Measurements from ENCODE around the gene KCNK7. TPM values are rescaled to one million over a fixed set of nuclear protein-coding genes. Genes with fewer than 3 reads are reported as not detected.

The KCNK7 gene
- total RNA-seq, 1 experiment from 2014 or later: 0.61 TPM

GRCh38 chr11:65572356-65573051 is 23.1 kb downstream of the KCNK7 start, which contains the start of gene FAM89B:
Gene FAM89B (plus strand): TSS chr11:65572538. CDS start chr11:65572670, 132 bp downstream.
- ATAC-seq (peak; percentile 33), DNase-seq (ENCODE audit: low read depth, low spot score) (no peak)
- no TSS peak for BruUV-seq (replicated peaks)
- Histone ChIP-seq H3K27me3 (ENCODE audit: insufficient read depth, low read length) (no peaks in the 10 kb centered on the region), H3K4me2 (ENCODE audit: low read length) (peak within 1 kb of the TSS; percentile 78), H3K9me3 (ENCODE audit: control insufficient read depth in 1 of 2, insufficient read depth in 1 of 2, low read depth in 1 of 2, low read length in 2 of 2) (no peaks in the 10 kb centered on the region), H3K4me1 (ENCODE audit: control insufficient read depth in 1 of 2, insufficient read depth in 2 of 2, low read length in 2 of 2) (peaks cover 48 to 70% of the 10 kb centered on the region in 2 experiments), H2AFZ (ENCODE audit: low read depth, low read length, poor library complexity, severe bottlenecking) (no peak within 1 kb of the TSS), H3K4me3 (replicated peaks in 1 of 2; ENCODE audit: low read depth in 1 of 2, low read length in 2 of 2) (peak within 1 kb of the TSS; percentile 97 to 100), H3K9ac (ENCODE audit: low read length) (peak within 1 kb of the TSS; percentile 98), H4K20me1 (ENCODE audit: insufficient read depth) (no peaks in the 10 kb centered on the region), H3K9me2 (ENCODE audit: insufficient read depth) (no peaks in the 10 kb centered on the region), H3K36me3 (ENCODE audit: control insufficient read depth in 1 of 2, insufficient read depth in 2 of 2, low read length in 2 of 2) (no peaks in the 10 kb centered on the region; a peak in 1 of 4 replicates), H3K27ac (ENCODE audit: low read depth, low read length) (peak within 1 kb of the TSS; percentile 94), H3K79me2 (ENCODE audit: insufficient read depth, low read length) (peaks cover 68% of the 10 kb centered on the region)
- ChIA-PET CTCF (interaction anchor here (1.0 to 4.5 kb wide), 8 partner anchors 12 to 65 kb away, joined by 3 to 89 read pairs (median 6); partner anchors contain the start of genes PCNX3 and SIPA1), RAD21 (ENCODE audit: low non-redundant PET in 1 of 2, low total read pairs in 2 of 2, uncharacterized antibody in 2 of 2, unreplicated experiment in 2 of 2) (interaction anchor here (0.6 to 3.3 kb wide), 5 partner anchors 13 to 36 kb away, joined by 3 to 32 read pairs (median 4); no protein-coding TSS in a partner anchor), POLR2A (interaction anchor here (0.6 to 3.9 kb wide), 8 partner anchors 13 to 318 kb away, joined by 3 to 15 read pairs (median 4); partner anchors contain the start of gene MALAT1)
- intact Hi-C loops (cut with micrococcal nuclease): loop anchor here (5.0 kb wide), 1 partner anchor 190 kb away; the partner anchor contains the start of gene SLC25A45
- no peak for TF ChIP-seq JUND (IDR thresholded peaks at IDR 0.05)
- TF ChIP-seq TCF7L2 (IDR thresholded peaks at IDR 0.05; ENCODE audit: borderline replicate concordance, extremely low read depth, insufficient read depth, insufficient read length): peak; percentile 63
- peak; percentile 86 for TF ChIP-seq ZFX (IDR thresholded peaks at IDR 0.05)
- peak; percentile 62 for TF ChIP-seq POLR2AphosphoS5 (IDR thresholded peaks at IDR 0.05; ENCODE audit: low read depth, low read length)
- TF ChIP-seq POLR2A (IDR thresholded peaks at IDR 0.05; ENCODE audit: borderline replicate concordance, extremely low read depth, insufficient read depth, insufficient read length): peak; percentile 33
- TF ChIP-seq YY1 (IDR thresholded peaks at IDR 0.05; ENCODE audit: extremely low read depth, insufficient replicate concordance, low read depth, low read length): peak; percentile 22

GRCh38 chr11:65571940-65572339 is 23.7 kb downstream of the KCNK7 start:
- POLR2A ChIA-PET: interaction anchor here (0.6 to 3.9 kb wide), 5 partner anchors 12 to 318 kb away, joined by 3 to 15 read pairs (median 4); partner anchors contain the start of gene MALAT1
- Histone ChIP-seq H3K27ac (ENCODE audit: low read depth, low read length) (peak overlapping the region; percentile 94), H4K20me1 (ENCODE audit: insufficient read depth) (no peaks in the 10 kb centered on the region), H3K36me3 (ENCODE audit: control insufficient read depth in 1 of 2, insufficient read depth in 2 of 2, low read length in 2 of 2) (no peaks in the 10 kb centered on the region; a peak in 1 of 4 replicates), H3K79me2 (ENCODE audit: insufficient read depth, low read length) (peaks cover 64% of the 10 kb centered on the region), H3K9ac (ENCODE audit: low read length) (peak overlapping the region; percentile 98), H3K9me2 (ENCODE audit: insufficient read depth) (no peaks in the 10 kb centered on the region), H3K4me3 (replicated peaks in 1 of 2; ENCODE audit: low read depth in 1 of 2, low read length in 2 of 2) (peak overlapping the region; percentile 97 to 100), H3K4me1 (ENCODE audit: control insufficient read depth in 1 of 2, insufficient read depth in 2 of 2, low read length in 2 of 2) (peaks cover 42 to 64% of the 10 kb centered on the region in 2 experiments), H3K9me3 (ENCODE audit: control insufficient read depth in 1 of 2, insufficient read depth in 1 of 2, low read depth in 1 of 2, low read length in 2 of 2) (no peaks in the 10 kb centered on the region), H3K4me2 (ENCODE audit: low read length) (peak overlapping the region; percentile 78), H3K27me3 (ENCODE audit: insufficient read depth, low read length) (no peaks in the 10 kb centered on the region), H2AFZ (ENCODE audit: low read depth, low read length, poor library complexity, severe bottlenecking) (no peak overlapping the region)
- CTCF ChIA-PET: interaction anchor here (0.7 to 4.5 kb wide), 7 partner anchors 11 to 62 kb away, joined by 3 to 89 read pairs (median 9); partner anchors contain the start of gene PCNX3
- TF ChIP-seq SIN3A (IDR thresholded peaks at IDR 0.05; ENCODE audit: low read depth): no peak
- peak in 2 of 3 experiments; percentile 68 to 70; a peak in 4 of 6 replicates for TF ChIP-seq CTCF (IDR thresholded peaks at IDR 0.05 in 2 of 3, conservative IDR thresholded peaks at IDR 0.05 in 1 of 3; ENCODE audit: borderline replicate concordance in 1 of 3, insufficient read depth in 1 of 3, low read depth in 2 of 3, low read length in 2 of 3)
- peak; percentile 10; the same call in 1 of the 2 replicates for ATAC-seq
- no TSS peak for BruUV-seq (replicated peaks)
- RAD21 ChIA-PET (ENCODE audit: low non-redundant PET in 1 of 2, low total read pairs in 2 of 2, uncharacterized antibody in 2 of 2, unreplicated experiment in 2 of 2): interaction anchor here in 1 of 2 experiments (1.3 to 3.3 kb wide), 3 partner anchors 13 to 32 kb away, joined by 3 to 32 read pairs (median 6); no protein-coding TSS in a partner anchor
- DNase-seq (ENCODE audit: low read depth, low spot score): no peak
- intact Hi-C loops (cut with micrococcal nuclease): loop anchor here (5.0 kb wide), 1 partner anchor 190 kb away; the partner anchor contains the start of gene SLC25A45
